Lower leg skin (tissue), 4 donors: ENCODE measurements around the gene ASXL2. TPM values are rescaled to one million over a fixed set of nuclear protein-coding genes. Genes with fewer than 3 reads are reported as not detected.

Source experiments
- DNase-seq, 2 donors: peaks; one replicate each; pipeline ENCODE4 v3.0.0-alpha.2; 2019; ENCODE audit warnings: low spot score in 2 of 2
- H3K4me3 ChIP-seq: fragments of 200-600 bp; sonication (generic); 2 replicates; pipeline ENCODE4 v1.5.1; 2017; ENCODE audit warnings: mild to moderate bottlenecking, low read depth; ENCODE audit not compliant: poor library complexity, severe bottlenecking
- POLR2A ChIP-seq, 2 donors: fragments of 450-650 bp; IDR thresholded peaks; one replicate each; pipeline ENCODE4 v1.6.1; 2016 to 2017; ENCODE audit warnings: antibody characterized with exemption in 2 of 2, mild to moderate bottlenecking in 1 of 2, moderate library complexity in 1 of 2
- WGBS, 2 donors: methylation state at CpG; one replicate each; pipeline ENCODE4 v1.1.5; 2018; 5-methylcytosine and 5-hydroxymethylcytosine counted together
- intact Hi-C: fragments of 100-400 bp; cut with DNase I; formaldehyde crosslinking; loops from one replicate; pipeline ENCODE4 v1.15.0; 2023; ENCODE audit warnings: low total_unique reads
- total RNA-seq, 4 donors: library from RNA; depleted of rRNA; stranded (reverse); fragments of >200 nt; gene quantifications; one replicate each; pipeline ENCODE4 v1.1.0, GENCODE V29; 2016
- TF ChIP-seq, protein P1 (sequence below), 3 donors: fragments of 450-650 bp; IDR thresholded peaks; one replicate each; pipeline ENCODE4 v1.5.1; 2016; ENCODE audit warnings: antibody characterized with exemption in 3 of 3, mild to moderate bottlenecking in 3 of 3, moderate library complexity in 2 of 3

Gene ASXL2
- total RNA-seq, 4 donors from 2014 or later = 15.1 to 21.4 (median 20.0) TPM

DNA sequence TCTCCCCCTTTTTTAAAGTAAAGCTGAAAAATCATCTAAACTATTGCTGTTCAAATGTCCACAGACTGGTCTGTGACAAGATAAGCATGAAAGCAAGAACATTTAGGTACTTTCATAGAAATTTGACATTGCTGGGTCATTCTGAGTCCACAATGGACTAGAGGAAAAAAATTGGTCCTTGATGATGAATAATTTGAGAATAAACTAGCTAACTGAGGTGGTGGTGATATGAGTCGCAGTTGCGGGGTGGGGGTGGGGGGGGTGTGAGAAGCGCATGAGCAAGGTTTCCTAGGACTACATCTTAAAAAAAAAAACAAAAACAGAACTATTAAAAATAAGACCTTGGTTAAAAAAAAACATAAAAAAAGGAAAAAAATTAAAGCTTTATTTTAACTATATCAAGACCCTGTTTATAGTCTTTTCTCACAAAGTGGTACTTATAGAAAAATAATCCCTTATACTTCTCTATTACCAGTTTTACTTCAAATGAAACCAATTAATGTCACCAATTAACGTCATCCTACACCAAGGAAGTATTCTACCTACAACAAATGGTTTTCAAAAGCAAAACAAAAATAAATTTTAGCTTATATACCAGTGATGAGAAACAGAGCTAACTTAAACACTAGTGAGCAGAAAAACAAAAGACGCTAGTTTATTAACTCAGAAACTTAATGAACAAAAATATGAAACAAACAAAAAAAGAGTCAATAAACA lies 88.1 kb downstream of the ASXL2 start:
- TF ChIP-seq, protein P1, sequence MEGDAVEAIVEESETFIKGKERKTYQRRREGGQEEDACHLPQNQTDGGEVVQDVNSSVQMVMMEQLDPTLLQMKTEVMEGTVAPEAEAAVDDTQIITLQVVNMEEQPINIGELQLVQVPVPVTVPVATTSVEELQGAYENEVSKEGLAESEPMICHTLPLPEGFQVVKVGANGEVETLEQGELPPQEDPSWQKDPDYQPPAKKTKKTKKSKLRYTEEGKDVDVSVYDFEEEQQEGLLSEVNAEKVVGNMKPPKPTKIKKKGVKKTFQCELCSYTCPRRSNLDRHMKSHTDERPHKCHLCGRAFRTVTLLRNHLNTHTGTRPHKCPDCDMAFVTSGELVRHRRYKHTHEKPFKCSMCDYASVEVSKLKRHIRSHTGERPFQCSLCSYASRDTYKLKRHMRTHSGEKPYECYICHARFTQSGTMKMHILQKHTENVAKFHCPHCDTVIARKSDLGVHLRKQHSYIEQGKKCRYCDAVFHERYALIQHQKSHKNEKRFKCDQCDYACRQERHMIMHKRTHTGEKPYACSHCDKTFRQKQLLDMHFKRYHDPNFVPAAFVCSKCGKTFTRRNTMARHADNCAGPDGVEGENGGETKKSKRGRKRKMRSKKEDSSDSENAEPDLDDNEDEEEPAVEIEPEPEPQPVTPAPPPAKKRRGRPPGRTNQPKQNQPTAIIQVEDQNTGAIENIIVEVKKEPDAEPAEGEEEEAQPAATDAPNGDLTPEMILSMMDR (IDR thresholded peaks at IDR 0.05) = no peak
- no peak for TF ChIP-seq POLR2A (IDR thresholded peaks at IDR 0.05)
- WGBS, 2 donors = 88 to 96% methylated on average over 5 of the region's 5 CpGs
- intact Hi-C loops = no loop called here

DNA sequence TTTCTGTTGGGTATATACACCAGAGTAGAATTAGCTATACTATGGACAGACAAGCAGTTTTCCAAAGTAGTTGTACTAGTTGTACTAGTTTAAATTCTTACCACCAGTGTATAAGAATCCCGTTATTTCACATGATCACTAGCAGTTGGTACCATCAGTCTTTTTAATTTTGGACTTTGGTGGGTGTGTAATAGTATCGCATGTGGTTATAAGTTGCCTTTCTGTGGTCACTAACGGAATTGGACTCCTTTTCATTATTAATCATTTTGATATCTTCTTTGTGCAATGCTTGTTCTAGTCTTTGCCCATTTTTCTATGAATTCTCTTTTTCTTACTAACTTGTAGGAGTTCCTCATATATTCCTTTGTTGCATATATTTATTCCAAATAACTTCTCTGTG lies 89.8 kb downstream of the ASXL2 start:
- no peak for DNase-seq
- WGBS, 2 donors = 88 to 94% methylated on average over 3 of the region's 3 CpGs
- no peak overlapping the region for H3K4me3 ChIP-seq
- intact Hi-C loops = no loop called here
- TF ChIP-seq, protein P1 (IDR thresholded peaks at IDR 0.05) = no peak
- TF ChIP-seq POLR2A (IDR thresholded peaks at IDR 0.05) = no peak

More for the DNA sequence above, 88.1 kb downstream of the ASXL2 start:
- H3K4me3 ChIP-seq = no peak overlapping the region
- no peak for DNase-seq

DNA sequence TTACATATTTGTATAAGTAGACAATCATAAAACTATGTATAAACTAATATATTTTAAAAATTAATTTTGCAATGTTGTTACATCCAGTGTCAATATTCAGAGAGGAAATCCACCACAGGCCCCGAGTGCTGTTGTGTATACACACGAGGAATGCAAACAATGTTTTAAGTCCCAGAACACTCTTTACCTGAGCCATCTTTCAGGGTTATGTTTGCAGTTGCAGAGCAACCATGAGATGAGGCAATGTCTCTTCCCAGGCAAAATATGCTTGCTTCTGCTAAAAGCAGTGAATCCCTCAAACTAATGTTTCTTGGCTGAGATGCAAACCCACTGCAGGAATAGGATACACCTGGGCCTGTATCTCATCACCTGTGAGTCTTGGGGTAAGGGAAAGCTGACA lies 91.3 kb downstream of the ASXL2 start:
- intact Hi-C loops = no loop called here
- H3K4me3 ChIP-seq = no peak overlapping the region
- WGBS, 2 donors = 90 to 95% methylated on average over 2 of the region's 2 CpGs
- TF ChIP-seq, protein P1 (IDR thresholded peaks at IDR 0.05) = no peak
- TF ChIP-seq POLR2A (IDR thresholded peaks at IDR 0.05) = no peak
- DNase-seq = no peak

DNA sequence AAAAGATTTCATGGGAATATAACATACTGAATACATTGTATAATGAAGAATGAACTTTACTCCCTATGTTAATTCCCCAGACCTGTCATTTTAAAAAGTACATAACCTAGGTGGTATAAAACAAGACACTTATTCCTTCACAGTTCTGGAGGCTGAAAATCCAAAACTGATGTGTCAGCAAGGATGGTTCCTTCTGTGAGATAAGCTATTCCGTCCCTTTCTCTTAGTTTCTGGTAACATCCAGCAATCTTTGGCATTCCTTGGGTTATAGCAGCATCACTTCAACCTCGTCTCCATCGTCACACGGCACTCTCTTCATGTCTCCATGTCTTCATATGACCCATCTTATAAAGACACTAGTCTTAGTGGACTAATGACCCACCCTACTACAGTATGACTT lies 93.9 kb downstream of the ASXL2 start:
- 92 to 99% methylated on average over 4 of the region's 4 CpGs for WGBS, 2 donors
- no peak for DNase-seq
- intact Hi-C loops = no loop called here
- TF ChIP-seq POLR2A (IDR thresholded peaks at IDR 0.05) = no peak
- TF ChIP-seq, protein P1 (IDR thresholded peaks at IDR 0.05) = no peak
- no peak overlapping the region for H3K4me3 ChIP-seq

DNA sequence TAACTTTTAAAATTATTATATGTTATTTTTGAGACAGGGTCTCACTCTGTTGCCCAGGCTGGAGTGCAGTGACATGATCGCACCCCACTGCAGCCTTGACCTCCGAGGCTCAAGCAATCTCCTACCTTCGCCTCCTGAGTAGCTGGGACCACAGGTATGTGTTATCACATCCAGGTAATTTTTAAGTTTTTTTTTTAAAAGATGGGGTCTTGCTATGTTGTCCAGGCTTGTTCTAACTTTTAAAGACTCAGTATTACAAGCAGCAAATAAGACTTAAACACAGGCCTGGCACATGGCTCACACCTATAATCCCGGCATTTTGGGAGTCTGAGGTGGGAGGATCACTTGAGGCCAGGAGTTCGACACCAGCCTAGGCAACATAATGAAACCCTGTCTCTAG lies 101.2 kb downstream of the ASXL2 start:
- no peak for DNase-seq
- WGBS, 2 donors = 97% methylated on average over 5 of the region's 5 CpGs
- intact Hi-C loops = no loop called here
- no peak for TF ChIP-seq POLR2A (IDR thresholded peaks at IDR 0.05)
- TF ChIP-seq, protein P1 (IDR thresholded peaks at IDR 0.05) = no peak
- no peak overlapping the region for H3K4me3 ChIP-seq

DNA sequence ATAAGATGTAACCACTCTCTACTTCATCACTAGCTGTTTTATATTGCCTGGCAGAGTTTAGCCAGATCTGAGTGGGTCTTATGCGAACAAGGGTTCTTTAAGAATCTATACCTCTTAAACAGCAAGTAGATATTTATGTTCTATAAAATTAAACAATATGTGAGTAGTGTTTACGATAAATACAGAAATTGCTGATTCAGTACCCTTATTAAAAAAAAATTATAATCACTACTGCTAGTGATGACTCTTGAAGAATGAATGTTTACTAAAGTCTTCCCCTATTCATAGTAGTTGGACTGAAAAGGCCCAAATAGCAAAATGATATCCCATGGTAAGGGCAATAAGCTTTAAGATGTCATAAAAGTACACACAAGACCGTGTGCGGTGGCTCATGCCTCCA lies 106.2 kb downstream of the ASXL2 start:
- WGBS, 2 donors = 96 to 97% methylated on average over 4 of the region's 4 CpGs
- intact Hi-C loops = no loop called here

More for the DNA sequence above, 106.2 kb downstream of the ASXL2 start:
- H3K4me3 ChIP-seq = no peak overlapping the region
- TF ChIP-seq, protein P1 (IDR thresholded peaks at IDR 0.05) = no peak
- TF ChIP-seq POLR2A (IDR thresholded peaks at IDR 0.05) = no peak
- DNase-seq = no peak
